ENCODE measurements around the gene PARD3B. TPM values are rescaled to one million over a fixed set of nuclear protein-coding genes. Genes with fewer than 3 reads are reported as not detected.

The PARD3B gene
- total RNA-seq, 2 donors from 2014 or later: 14.7 to 25.0 TPM

DNA sequence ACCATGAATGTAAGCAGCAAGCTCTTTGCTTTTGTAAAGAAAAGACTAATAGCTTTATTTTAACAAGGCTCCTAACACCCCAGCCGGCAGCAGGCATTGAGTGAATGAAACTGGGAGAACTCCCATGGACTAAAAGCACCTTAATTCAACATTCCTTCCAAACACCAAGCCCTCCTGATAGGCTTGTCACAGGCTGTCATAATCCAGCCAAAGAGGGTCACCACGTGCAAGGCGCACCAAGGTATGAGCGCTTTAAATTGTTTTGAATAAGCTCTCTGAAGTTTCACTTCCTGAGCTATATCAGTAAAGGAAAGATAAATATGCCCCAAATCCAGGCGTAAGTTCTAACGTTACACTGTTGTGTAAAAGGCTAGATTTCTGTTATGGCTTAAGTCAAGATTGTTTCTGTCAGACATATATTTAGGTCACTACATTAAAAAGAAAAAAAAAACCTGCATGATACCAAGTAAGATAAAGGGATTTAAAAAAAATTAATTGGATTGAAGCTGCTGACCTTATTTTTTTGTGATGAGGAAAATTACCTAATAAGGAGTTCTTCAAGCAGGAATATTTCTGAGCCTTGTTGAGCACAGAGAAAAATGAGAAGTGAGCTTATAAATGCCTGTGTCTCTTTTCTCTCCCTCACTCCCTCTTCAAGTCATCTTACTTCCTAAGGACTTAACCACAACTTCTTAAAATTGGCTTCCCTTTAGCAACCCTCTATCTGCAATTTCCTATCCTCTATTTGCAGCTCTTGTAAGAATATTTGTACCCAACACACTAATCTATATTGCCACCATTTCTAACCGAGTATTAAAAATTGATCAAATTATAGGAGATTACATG, 1000.9 kb downstream of the PARD3B start:
- intact Hi-C loops (cut with DNase I): no loop called here
- TF ChIP-seq POLR2AphosphoS5 (IDR thresholded peaks at IDR 0.05) (no peak), POLR2A (IDR thresholded peaks at IDR 0.05) (no peak)
- TF ChIP-seq, protein P1, sequence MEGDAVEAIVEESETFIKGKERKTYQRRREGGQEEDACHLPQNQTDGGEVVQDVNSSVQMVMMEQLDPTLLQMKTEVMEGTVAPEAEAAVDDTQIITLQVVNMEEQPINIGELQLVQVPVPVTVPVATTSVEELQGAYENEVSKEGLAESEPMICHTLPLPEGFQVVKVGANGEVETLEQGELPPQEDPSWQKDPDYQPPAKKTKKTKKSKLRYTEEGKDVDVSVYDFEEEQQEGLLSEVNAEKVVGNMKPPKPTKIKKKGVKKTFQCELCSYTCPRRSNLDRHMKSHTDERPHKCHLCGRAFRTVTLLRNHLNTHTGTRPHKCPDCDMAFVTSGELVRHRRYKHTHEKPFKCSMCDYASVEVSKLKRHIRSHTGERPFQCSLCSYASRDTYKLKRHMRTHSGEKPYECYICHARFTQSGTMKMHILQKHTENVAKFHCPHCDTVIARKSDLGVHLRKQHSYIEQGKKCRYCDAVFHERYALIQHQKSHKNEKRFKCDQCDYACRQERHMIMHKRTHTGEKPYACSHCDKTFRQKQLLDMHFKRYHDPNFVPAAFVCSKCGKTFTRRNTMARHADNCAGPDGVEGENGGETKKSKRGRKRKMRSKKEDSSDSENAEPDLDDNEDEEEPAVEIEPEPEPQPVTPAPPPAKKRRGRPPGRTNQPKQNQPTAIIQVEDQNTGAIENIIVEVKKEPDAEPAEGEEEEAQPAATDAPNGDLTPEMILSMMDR (IDR thresholded peaks at IDR 0.05): no peak
- no peak for DNase-seq (ENCODE audit: low spot score)

DNA sequence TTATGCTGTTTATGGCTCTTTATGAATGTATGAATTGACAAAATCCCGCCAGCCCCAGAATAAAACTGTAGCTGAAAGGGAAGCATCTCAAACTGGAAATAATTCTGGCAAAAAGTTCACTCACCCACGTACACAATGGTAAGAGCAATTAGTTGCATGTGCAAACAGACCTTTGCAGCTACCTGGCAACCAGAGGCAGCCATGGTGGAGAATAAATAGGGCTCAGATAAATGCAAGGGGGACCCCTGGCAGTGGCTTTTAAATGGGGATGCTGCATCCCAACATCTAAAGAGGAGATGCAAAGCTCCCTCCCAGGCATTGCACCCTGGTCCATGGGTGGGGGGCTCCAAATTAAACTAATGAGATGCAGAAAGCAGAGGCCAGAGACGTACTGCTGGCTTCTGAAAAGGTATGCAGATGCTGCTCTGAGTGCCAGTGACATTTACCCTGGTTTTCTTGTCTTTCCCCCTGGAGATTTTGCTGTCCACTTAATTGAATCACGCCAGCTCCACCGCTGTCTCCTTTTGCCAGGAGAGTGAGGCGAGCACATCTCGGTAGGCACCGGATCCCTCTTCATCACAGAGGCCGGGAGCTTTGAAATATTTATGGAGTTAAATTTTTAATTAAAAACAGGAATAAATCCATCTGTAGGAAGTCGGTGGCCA, 1010.4 kb downstream of the PARD3B start:
- no peaks in the 10 kb centered on the region for H3K27me3 ChIP-seq (replicated peaks; ENCODE audit: insufficient read depth)
- intact Hi-C loops (cut with DNase I): no loop called here
- no peak for TF ChIP-seq POLR2A (IDR thresholded peaks at IDR 0.05)
- TF ChIP-seq, protein P1 (IDR thresholded peaks at IDR 0.05): no peak
- TF ChIP-seq POLR2AphosphoS5 (IDR thresholded peaks at IDR 0.05): no peak
- H3K36me3 ChIP-seq: no peaks in the 10 kb centered on the region
- H3K27ac ChIP-seq: no peak overlapping the region
- H3K4me3 ChIP-seq: no peak overlapping the region
- H3K9me3 ChIP-seq: no peaks in the 10 kb centered on the region
- DNase-seq (ENCODE audit: low spot score): no peak
- no peaks in the 10 kb centered on the region for H3K4me1 ChIP-seq (replicated peaks)
- 90% methylated on average over 10 of the region's 10 CpGs for WGBS

More for the DNA sequence above, 1000.9 kb downstream of the PARD3B start:
- no peaks in the 10 kb centered on the region for H3K9me3 ChIP-seq
- no peak overlapping the region for H3K27ac ChIP-seq
- no peaks in the 10 kb centered on the region for H3K36me3 ChIP-seq
- WGBS: 69% methylated on average over 7 of the region's 7 CpGs
- no peaks in the 10 kb centered on the region for H3K27me3 ChIP-seq (replicated peaks; ENCODE audit: insufficient read depth)
- no peaks in the 10 kb centered on the region for H3K4me1 ChIP-seq (replicated peaks)
- no peak overlapping the region for H3K4me3 ChIP-seq

DNA sequence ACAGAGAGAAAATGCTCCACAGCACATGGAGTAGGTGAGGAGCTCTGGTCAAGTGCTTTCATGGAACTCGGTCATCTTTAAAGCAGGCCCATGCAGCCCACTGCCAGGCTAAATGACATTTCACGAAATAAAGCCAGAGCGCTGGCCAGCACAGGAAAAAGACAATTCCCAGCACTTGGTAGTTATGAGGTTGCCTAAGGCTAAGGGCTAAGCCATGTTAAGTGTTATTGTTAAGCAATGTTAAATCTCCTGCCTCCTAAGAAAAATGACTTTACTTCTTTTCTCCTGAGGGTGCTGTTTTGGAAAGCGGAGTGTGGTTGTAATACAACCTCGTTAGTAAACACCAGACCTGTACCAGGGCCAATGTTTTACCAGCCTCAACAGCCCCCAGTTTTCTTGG, 1011.1 kb downstream of the PARD3B start:
- intact Hi-C loops (cut with DNase I): no loop called here
- no peaks in the 10 kb centered on the region for H3K36me3 ChIP-seq
- no peak overlapping the region for H3K27ac ChIP-seq
- H3K4me1 ChIP-seq (replicated peaks): no peaks in the 10 kb centered on the region
- H3K9me3 ChIP-seq: no peaks in the 10 kb centered on the region
- no peak overlapping the region for H3K4me3 ChIP-seq
- TF ChIP-seq, protein P1 (IDR thresholded peaks at IDR 0.05): no peak
- no peak for TF ChIP-seq POLR2AphosphoS5 (IDR thresholded peaks at IDR 0.05)
- no peak for DNase-seq (ENCODE audit: low spot score)
- 80% methylated on average over 5 of the region's 5 CpGs for WGBS
- no peaks in the 10 kb centered on the region for H3K27me3 ChIP-seq (replicated peaks; ENCODE audit: insufficient read depth)

DNA sequence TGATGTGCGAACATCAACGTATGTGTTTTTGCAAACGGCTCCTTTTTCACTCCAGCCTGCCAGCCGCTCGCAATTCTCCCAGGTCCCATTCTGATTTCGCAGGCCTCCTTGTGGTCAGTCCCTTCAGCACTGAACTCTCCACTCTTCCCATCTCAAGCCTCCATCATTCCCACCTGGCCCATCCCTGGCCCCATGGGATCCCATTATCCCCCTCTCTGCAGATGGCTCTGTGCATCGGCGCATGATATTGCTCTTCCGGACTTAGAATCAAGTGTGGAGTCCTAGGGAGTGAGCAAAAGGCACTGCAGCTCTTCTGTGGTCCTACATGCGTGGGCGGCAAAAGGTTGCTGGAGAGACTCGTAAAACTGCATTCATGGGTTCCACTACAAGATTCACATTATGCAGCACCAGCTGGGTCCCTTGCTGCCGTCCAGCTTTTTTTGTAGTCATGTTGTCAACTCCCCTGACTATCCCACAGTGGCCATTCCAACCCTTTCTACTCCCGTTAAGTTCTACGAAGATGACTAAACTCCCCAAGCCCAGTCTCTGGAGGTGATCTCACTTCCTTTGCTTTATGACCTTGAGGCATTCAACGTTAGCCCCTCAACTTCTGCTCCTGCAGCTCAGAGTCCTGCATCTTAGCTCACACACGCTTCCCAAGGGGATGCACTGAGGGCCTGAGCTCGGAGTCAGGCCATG, 1011.7 kb downstream of the PARD3B start:
- H3K4me1 ChIP-seq (replicated peaks): no peaks in the 10 kb centered on the region
- WGBS: 85% methylated on average over 18 of the region's 18 CpGs
- H3K4me3 ChIP-seq: no peak overlapping the region
- no peak for DNase-seq (ENCODE audit: low spot score)
- H3K36me3 ChIP-seq: no peaks in the 10 kb centered on the region
- intact Hi-C loops (cut with DNase I): no loop called here
- H3K27me3 ChIP-seq (replicated peaks; ENCODE audit: insufficient read depth): no peaks in the 10 kb centered on the region
- no peaks in the 10 kb centered on the region for H3K9me3 ChIP-seq
- TF ChIP-seq POLR2AphosphoS5 (IDR thresholded peaks at IDR 0.05) (no peak), POLR2A (IDR thresholded peaks at IDR 0.05) (no peak)
- TF ChIP-seq, protein P1 (IDR thresholded peaks at IDR 0.05): no peak
- no peak overlapping the region for H3K27ac ChIP-seq

Data from prostate gland (tissue), 2 donors.